ENCODE measurements around the gene PIP5K1C. TPM values are rescaled to one million over a fixed set of nuclear protein-coding genes. Genes with fewer than 3 reads are reported as not detected.

The PIP5K1C gene
- total and polyA plus RNA-seq, 2 donors (not counting 1 experiment from before 2014, with no cell fraction given) = 10.4 to 46.7 TPM

DNA sequence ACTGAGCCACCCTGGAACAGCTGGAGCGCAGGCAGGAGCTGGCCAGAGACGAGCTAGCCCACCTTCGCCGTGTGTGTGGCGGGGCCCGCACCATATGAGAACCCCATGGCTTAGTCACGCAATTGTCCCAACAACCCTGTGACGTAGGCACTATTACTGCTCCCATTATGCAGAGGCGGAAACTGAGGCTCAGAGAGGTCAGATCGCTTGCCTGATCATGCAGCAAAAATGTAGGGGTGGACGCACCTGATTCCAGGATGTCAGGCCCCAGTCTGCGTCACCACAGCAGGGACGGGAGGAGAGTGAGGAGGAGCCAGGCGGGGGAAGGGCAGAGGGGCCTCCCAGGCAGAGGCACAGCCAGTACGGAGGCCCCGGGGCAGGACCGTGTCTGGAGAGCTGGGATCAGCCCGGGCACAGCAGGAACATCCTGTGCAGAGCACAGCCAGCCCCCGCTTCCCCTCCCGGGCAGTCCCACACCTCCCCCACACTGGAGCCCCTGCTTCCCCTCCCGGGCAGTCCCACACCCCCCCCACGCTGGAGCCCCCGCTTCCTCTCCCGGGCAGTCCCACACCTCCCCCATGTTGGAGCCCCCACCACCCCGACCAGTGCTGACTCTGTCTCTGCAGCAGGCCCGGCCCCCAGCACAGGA lies 16.7 kb downstream of the PIP5K1C start:
- 71% methylated on average over 21 of the region's 26 CpGs for WGBS (ENCODE audit: insufficient coverage)
- ATAC-seq (ENCODE audit: low read depth) (peak; percentile 7), DNase-seq (no peak)
- H4K20me1 ChIP-seq (ENCODE audit: control insufficient read depth, insufficient read depth, low read length, poor library complexity, severe bottlenecking) = peaks cover 63% of the 10 kb centered on the region
- peak overlapping the region; percentile 69 for H3K4me2 ChIP-seq (replicated peaks; ENCODE audit: low read depth, low read length, poor library complexity, severe bottlenecking)
- Mint-ChIP-seq H3K4me3 (peak overlapping the region; percentile 73), H3K27ac (peak overlapping the region; percentile 85), H3K27me3 (no peaks in the 10 kb centered on the region), H3K4me1 (peaks cover 39% of the 10 kb centered on the region), H3K9me3 (ENCODE audit: insufficient read depth) (no peaks in the 10 kb centered on the region)
- no peaks in the 10 kb centered on the region for H3K27me3 ChIP-seq (replicated peaks in 1 of 4; ENCODE audit: control extremely low read depth in 1 of 4, control insufficient read depth in 3 of 4, insufficient read depth in 4 of 4, low read length in 3 of 4)
- no peaks in the 10 kb centered on the region for H3K36me3 ChIP-seq (replicated peaks in 1 of 2; ENCODE audit: control extremely low read depth in 1 of 2, control insufficient read depth in 1 of 2, extremely low read depth in 1 of 2, insufficient read depth in 2 of 2, low read length in 1 of 2)
- ChIA-PET CTCF (interaction anchor here (1.0 to 1.6 kb wide), 3 partner anchors 17 to 19 kb away, joined by 4 to 8 read pairs (median 4); partner anchors contain the start of gene PIP5K1C), POLR2A (interaction anchor here (0.6 to 0.7 kb wide), 3 partner anchors 16 to 21 kb away, joined by 3 to 11 read pairs (median 11); partner anchors contain the start of gene PIP5K1C)
- H2AFZ ChIP-seq (ENCODE audit: insufficient read depth, low read depth, low read length, poor library complexity, severe bottlenecking) = no peak overlapping the region
- peak overlapping the region in 1 of 5 experiments; percentile 15 for H3K4me3 ChIP-seq (ENCODE audit: control extremely low read depth in 1 of 5, extremely low read depth in 1 of 5, insufficient read depth in 1 of 5, low read depth in 2 of 5, low read length in 4 of 5)
- H3K27ac ChIP-seq (ENCODE audit: low read length in 2 of 2) = no peak overlapping the region
- H3K9ac ChIP-seq (ENCODE audit: low read length) = no peak overlapping the region
- peaks cover 63% of the 10 kb centered on the region for H3K79me2 ChIP-seq (ENCODE audit: control insufficient read depth, insufficient read depth, low read length)
- peaks cover 26 to 30% of the 10 kb centered on the region in 2 donors for H3K4me1 ChIP-seq (ENCODE audit: control insufficient read depth in 2 of 2, insufficient read depth in 2 of 2, low read length in 2 of 2)
- TF ChIP-seq, protein P1, sequence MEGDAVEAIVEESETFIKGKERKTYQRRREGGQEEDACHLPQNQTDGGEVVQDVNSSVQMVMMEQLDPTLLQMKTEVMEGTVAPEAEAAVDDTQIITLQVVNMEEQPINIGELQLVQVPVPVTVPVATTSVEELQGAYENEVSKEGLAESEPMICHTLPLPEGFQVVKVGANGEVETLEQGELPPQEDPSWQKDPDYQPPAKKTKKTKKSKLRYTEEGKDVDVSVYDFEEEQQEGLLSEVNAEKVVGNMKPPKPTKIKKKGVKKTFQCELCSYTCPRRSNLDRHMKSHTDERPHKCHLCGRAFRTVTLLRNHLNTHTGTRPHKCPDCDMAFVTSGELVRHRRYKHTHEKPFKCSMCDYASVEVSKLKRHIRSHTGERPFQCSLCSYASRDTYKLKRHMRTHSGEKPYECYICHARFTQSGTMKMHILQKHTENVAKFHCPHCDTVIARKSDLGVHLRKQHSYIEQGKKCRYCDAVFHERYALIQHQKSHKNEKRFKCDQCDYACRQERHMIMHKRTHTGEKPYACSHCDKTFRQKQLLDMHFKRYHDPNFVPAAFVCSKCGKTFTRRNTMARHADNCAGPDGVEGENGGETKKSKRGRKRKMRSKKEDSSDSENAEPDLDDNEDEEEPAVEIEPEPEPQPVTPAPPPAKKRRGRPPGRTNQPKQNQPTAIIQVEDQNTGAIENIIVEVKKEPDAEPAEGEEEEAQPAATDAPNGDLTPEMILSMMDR (IDR thresholded peaks at IDR 0.05) = no peak
- H3K9me3 ChIP-seq (ENCODE audit: control extremely low read depth in 1 of 3, control insufficient read depth in 2 of 3, insufficient read depth in 1 of 3, low read length in 2 of 3) = peaks cover 0 to 7% (median 0%) of the 10 kb centered on the region in 3 donors
- intact Hi-C loops (cut with micrococcal nuclease) = loop anchor here (2.0 kb wide), 1 partner anchor 13 kb away; no protein-coding TSS in a partner anchor

DNA sequence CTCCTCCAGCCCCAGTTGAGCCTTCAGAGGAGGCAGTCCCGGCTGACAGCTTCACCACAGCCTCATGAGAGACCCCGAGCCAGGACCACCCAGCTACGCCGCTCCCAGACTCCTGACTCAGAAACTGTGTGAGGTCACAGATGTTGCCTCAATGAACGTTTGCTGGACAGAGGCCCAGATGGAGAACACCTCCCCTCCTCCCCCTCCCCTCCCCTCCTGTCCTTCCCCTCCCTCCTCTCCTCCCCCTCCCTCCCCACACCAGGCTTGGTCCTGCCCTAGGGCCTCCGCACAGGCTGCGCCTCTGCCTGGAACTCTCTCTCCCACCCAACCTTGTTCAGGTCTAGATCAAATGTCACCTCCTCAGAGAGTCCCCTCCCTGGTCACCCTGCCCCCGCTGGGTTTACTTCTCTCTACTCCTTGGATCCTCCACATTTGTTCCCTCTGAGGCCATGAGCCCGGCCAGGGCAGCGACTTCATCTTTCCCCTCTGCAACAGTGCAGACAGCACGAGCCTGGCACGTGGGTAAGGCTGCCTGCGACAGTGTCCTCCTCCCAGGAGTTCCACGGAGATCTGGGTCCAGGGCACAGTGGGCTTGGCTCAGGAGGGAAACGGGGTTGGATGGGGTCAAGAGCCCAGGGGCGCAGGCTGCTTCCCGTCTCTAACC lies 17.4 kb downstream of the PIP5K1C start:
- no peak for TF ChIP-seq EZH2 (IDR thresholded peaks at IDR 0.05; ENCODE audit: borderline replicate concordance, insufficient read depth, low read depth, low read length, poor library complexity, severe bottlenecking)
- TF ChIP-seq, protein P1 (IDR thresholded peaks at IDR 0.05) = no peak

More for the DNA sequence above, 17.4 kb downstream of the PIP5K1C start:
- Histone ChIP-seq H3K27ac (ENCODE audit: low read length in 2 of 2) (no peak overlapping the region), H4K20me1 (ENCODE audit: control insufficient read depth, insufficient read depth, low read length, poor library complexity, severe bottlenecking) (peaks cover 66% of the 10 kb centered on the region), H2AFZ (ENCODE audit: insufficient read depth, low read depth, low read length, poor library complexity, severe bottlenecking) (no peak overlapping the region), H3K36me3 (replicated peaks in 1 of 2; ENCODE audit: control extremely low read depth in 1 of 2, control insufficient read depth in 1 of 2, extremely low read depth in 1 of 2, insufficient read depth in 2 of 2, low read length in 1 of 2) (no peaks in the 10 kb centered on the region), H3K79me2 (ENCODE audit: control insufficient read depth, insufficient read depth, low read length) (peaks cover 69% of the 10 kb centered on the region), H3K9ac (ENCODE audit: low read length) (no peak overlapping the region), H3K9me3 (ENCODE audit: control extremely low read depth in 1 of 3, control insufficient read depth in 2 of 3, insufficient read depth in 1 of 3, low read length in 2 of 3) (peaks cover 0 to 7% (median 0%) of the 10 kb centered on the region in 3 donors), H3K4me3 (ENCODE audit: control extremely low read depth in 1 of 5, extremely low read depth in 1 of 5, insufficient read depth in 1 of 5, low read depth in 2 of 5, low read length in 4 of 5) (no peak overlapping the region), H3K27me3 (replicated peaks in 1 of 4; ENCODE audit: control extremely low read depth in 1 of 4, control insufficient read depth in 3 of 4, insufficient read depth in 4 of 4, low read length in 3 of 4) (no peaks in the 10 kb centered on the region), H3K4me2 (replicated peaks; ENCODE audit: low read depth, low read length, poor library complexity, severe bottlenecking) (peak overlapping the region; percentile 69), H3K4me1 (ENCODE audit: control insufficient read depth in 2 of 2, insufficient read depth in 2 of 2, low read length in 2 of 2) (peaks cover 23 to 24% of the 10 kb centered on the region in 2 donors)
- 94% methylated on average over 17 of the region's 17 CpGs for WGBS (ENCODE audit: insufficient coverage)
- peaks cover 36% of the 10 kb centered on the region for H3K4me1 Mint-ChIP-seq
- peak overlapping the region; percentile 73 for H3K4me3 Mint-ChIP-seq
- intact Hi-C loops (cut with micrococcal nuclease) = no loop called here
- POLR2A ChIA-PET = interaction anchor here (0.7 kb wide), 1 partner anchor 20 kb away, joined by 3 read pairs; no protein-coding TSS in a partner anchor
- no peak for DNase-seq
- no peak for ATAC-seq (ENCODE audit: low read depth)
- CTCF ChIA-PET = interaction anchor here (1.2 kb wide), 1 partner anchor 15 kb away, joined by 3 read pairs; no protein-coding TSS in a partner anchor
- no peaks in the 10 kb centered on the region for H3K27me3 Mint-ChIP-seq
- H3K9me3 Mint-ChIP-seq (ENCODE audit: insufficient read depth) = no peaks in the 10 kb centered on the region
- H3K27ac Mint-ChIP-seq = peak overlapping the region; percentile 10

Measured in B cell (primary cell).